AG04450 (cell line): ENCODE data around the gene EXOC1. TPM values are rescaled to one million over a fixed set of nuclear protein-coding genes. Genes with fewer than 3 reads are reported as not detected.
"Not testable (repeated sequence)": the region's sequence is repeated elsewhere in the genome, so short reads cannot be mapped to it uniquely, and the experiment has no call there.

ENCODE experiments used
- CTCF ChIA-PET: fragments of 300-600, 350-600 bp; formaldehyde crosslinking; extraction: SDS; loops from one replicate; lab custom pipeline; 2022; ENCODE audit warnings: antibody characterized with exemption, inconsistent platforms; lab: Charles Lee
- POLR2A ChIA-PET: fragments of 350-600 bp; formaldehyde crosslinking; extraction: SDS; loops from one replicate; lab custom pipeline; 2021; ENCODE audit warnings: antibody characterized with exemption, inconsistent platforms; lab: Yijun Ruan, JAX
- DNase-seq: peaks from one replicate; pipeline ENCODE4 v3.0.0-alpha.2; 2011; ENCODE audit warnings: low read depth, low spot score
- H3K27ac ChIP-seq: one replicate; pipeline ENCODE4 v1.5.1; 2012; ENCODE audit warnings: low read depth, low read length, control low read depth
- H3K27me3 ChIP-seq: one replicate; pipeline ENCODE4 v1.6.0; 2012; ENCODE audit warnings: low read length; ENCODE audit not compliant: control insufficient read depth, insufficient read depth
- H3K4me3 ChIP-seq: 2 replicates; pipeline ENCODE4 v1.5.1; 2011; ENCODE audit warnings: mild to moderate bottlenecking, low read depth, low read length, control low read depth
- H3K9me3 ChIP-seq: 2 replicates; pipeline ENCODE4 v1.5.1; 2012; ENCODE audit warnings: low read length; ENCODE audit not compliant: control insufficient read depth, insufficient read depth
- polyA plus RNA-seq: library from polyadenylated mRNA; depleted of rRNA; stranded (reverse); fragments of >200 nt; gene quantifications from 2 replicates; pipeline ENCODE4 v1.2.3, GENCODE V29; 2011
- TF ChIP-seq, protein P1 (sequence below): IDR thresholded peaks from 2 replicates; pipeline ENCODE4 v1.5.1; 2011; ENCODE audit warnings: low read depth, low read length, control low read depth, inconsistent platforms

EXOC1 gene
- polyA plus RNA-seq, 1 experiment, result 35.2 TPM

DNA sequence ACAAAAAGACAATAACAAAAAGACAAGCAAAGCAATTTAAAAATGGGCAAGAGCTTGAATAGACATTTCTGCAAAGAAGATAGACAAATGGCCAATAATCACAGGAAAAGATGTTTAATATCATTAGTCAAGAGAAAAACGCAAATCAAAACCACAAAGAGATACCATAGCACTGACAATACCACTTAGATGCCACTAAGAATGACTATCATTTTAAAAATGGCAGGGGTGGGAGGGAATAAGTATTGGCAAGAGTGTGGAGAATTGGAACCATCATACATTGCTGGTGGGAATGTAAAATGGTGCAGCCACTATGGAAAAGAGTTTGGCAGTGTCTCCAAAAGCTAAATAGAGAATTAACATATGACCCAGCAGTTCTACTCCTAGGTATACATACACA lies 15.1 kb upstream of the EXOC1 start:
- ChIA-PET CTCF (no interaction called here), POLR2A (no interaction called here)
- H3K27ac ChIP-seq, result no peak overlapping the region
- DNase-seq, result no peak
- H3K9me3 ChIP-seq, result no peaks in the 10 kb centered on the region
- H3K4me3 ChIP-seq, result no peak overlapping the region
- TF ChIP-seq, protein P1, sequence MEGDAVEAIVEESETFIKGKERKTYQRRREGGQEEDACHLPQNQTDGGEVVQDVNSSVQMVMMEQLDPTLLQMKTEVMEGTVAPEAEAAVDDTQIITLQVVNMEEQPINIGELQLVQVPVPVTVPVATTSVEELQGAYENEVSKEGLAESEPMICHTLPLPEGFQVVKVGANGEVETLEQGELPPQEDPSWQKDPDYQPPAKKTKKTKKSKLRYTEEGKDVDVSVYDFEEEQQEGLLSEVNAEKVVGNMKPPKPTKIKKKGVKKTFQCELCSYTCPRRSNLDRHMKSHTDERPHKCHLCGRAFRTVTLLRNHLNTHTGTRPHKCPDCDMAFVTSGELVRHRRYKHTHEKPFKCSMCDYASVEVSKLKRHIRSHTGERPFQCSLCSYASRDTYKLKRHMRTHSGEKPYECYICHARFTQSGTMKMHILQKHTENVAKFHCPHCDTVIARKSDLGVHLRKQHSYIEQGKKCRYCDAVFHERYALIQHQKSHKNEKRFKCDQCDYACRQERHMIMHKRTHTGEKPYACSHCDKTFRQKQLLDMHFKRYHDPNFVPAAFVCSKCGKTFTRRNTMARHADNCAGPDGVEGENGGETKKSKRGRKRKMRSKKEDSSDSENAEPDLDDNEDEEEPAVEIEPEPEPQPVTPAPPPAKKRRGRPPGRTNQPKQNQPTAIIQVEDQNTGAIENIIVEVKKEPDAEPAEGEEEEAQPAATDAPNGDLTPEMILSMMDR, result no peak
- peaks cover 4% of the 10 kb centered on the region for H3K27me3 ChIP-seq

DNA sequence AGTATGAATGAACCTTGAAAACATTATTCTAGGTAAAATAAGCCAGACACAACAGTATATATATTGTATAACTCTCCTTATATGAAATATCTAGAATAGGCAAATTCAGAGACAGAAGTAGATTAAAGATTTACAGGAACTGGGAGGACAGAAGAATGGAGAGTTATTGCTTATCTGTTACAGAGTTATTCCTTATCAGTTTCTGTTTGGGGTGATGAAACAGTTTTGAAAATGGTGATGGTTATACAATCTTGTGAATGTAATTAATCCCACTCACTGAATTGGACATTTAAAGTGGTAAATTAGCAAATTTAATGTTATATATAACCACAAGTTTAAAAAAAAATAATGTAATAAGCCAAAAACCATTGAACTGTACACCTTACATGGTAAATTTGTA lies 14.5 kb upstream of the EXOC1 start:
- Histone ChIP-seq H3K27ac (no peak overlapping the region), H3K4me3 (no peak overlapping the region), H3K27me3 (peaks cover 4% of the 10 kb centered on the region), H3K9me3 (no peaks in the 10 kb centered on the region)
- ChIA-PET CTCF (no interaction called here), POLR2A (no interaction called here)
- DNase-seq, result no peak
- TF ChIP-seq, protein P1, result no peak

DNA sequence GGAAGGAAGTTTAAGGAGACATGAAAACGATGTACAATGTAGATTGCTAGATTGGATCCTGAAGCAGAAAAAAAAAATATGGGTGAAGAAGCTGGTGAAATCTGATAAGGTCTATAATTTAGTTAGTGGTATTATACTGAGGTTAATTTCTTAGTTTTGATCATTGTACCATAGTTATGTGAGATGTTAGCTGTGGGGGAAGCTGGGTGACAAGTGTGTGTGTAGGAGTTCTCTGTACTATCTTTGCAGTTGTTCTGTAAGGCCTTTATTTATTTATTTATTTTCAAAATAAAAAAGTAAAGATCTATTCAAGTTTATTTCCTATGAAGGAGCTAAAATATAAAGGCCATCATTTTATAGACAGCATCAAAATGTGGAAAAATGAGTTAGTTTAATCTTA lies 12.5 kb upstream of the EXOC1 start:
- TF ChIP-seq, protein P1, result no peak
- Histone ChIP-seq H3K27ac (no peak overlapping the region), H3K27me3 (peaks cover 4% of the 10 kb centered on the region), H3K9me3 (no peaks in the 10 kb centered on the region), H3K4me3 (no peak overlapping the region)
- ChIA-PET POLR2A (no interaction called here), CTCF (no interaction called here)
- DNase-seq, result no peak

DNA sequence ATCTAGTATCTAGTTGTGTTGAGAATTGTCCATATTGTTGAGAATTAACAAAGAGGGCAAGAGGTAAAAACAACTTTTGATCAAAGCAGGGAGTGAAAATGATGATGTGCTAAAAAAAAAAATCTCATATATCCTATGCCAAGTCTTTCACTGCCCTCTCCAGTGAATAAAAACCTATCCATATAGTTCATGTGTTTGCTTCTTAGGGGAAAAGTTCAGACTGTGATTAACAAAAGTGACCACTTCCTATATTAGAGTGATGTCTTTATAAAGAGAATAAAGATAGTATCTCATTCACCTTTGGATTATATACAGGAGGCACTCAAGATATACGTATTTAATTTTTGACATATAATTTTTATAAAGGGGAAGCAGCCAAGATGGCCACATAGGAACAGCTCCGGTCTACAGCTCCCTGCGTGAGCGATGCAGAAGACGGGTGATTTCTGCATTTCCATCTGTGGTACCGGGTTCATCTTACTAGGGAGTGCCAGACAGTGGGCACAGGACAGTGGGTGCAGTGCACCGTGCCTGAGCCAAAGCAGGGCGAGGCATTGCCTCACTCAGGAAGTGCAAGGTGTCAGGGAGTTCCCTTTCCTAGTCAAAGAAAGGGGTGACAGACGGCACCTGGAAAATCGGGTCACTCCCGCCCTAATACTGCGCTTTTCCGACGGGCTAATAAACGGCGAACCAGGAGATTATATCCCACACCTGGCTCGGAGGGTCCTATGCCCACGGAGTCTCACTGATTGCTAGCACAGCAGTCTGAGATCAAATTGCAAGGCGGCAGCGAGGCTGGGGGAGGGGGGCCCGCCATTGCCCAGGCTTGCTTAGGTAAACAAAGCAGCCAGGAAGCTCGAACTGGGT lies 11.8 kb upstream of the EXOC1 start:
- DNase-seq, H3K27ac ChIP-seq, H3K9me3 ChIP-seq, CTCF ChIA-PET, H3K4me3 ChIP-seq, POLR2A ChIA-PET, H3K27me3 ChIP-seq: not testable (repeated sequence)

DNA sequence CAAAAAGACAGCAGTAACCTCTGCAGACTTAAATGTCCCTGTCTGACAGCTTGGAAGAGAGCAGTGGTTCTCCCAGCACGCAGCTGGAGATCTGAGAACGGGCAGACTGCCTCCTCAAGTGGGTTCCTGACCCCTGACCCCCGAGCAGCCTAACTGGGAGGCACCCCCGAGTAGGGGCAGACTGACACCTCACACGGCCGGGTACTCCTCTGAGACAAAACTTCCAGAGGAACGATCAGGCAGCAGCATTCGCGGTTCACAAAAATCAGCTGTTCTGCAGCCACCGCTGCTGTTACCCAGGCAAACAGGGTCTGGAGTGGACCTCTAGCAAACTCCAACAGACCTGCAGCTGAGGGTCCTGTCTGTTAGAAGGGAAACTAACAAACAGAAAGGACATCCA lies 11.1 kb upstream of the EXOC1 start:
- H3K4me3 ChIP-seq, H3K27ac ChIP-seq, DNase-seq, H3K27me3 ChIP-seq, H3K9me3 ChIP-seq, CTCF ChIA-PET, POLR2A ChIA-PET: not testable (repeated sequence)

DNA sequence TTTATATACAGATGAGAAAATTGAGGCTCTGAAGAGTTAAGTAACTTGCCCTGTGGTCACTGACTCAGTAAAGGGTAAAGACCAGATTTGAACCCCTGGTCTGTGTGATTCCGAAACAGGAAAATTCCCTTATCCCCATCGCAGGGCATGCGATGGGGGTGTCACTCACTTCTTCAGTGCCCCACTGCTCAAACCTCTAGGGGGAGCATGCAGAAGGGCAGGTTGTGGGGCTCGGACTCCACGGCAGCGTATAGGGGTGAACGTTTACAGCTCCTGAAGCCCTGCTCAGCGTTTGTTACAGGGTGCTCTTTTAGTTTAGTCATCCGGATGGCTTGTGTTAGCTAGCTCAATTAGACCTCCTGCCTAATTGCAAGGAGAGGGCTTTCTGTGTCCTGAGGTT lies 3.7 kb upstream of the EXOC1 start:
- DNase-seq, result no peak
- Histone ChIP-seq H3K27ac (no peak overlapping the region), H3K9me3 (no peaks in the 10 kb centered on the region), H3K4me3 (no peak overlapping the region), H3K27me3 (no peaks in the 10 kb centered on the region)
- ChIA-PET POLR2A (no interaction called here), CTCF (no interaction called here)
- TF ChIP-seq, protein P1, result no peak
